ENCODE measurements around the gene CYYR1.

Gene CYYR1

DNA sequence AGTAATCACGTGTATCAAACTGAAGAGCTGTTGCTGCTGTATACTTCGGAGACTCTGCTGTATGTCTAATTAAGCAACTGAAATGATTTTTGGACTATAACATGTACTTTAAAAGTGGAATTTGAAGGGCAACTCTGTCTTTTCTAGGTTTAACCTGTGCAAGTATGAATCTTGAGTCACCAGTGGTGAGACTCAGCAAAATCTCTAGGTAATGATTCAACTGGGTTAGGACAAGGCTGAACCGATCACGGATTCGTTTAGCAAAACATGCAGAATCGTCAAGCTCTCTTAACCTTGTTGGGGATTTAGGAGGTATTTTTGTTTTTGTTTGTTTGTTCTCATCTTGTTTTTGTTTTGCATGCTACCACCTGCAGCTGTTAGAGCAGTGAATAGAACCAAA lies 149.6 kb downstream of the CYYR1 start:
- no peak for DNase-seq

- no peak for DNase-seq
Observed at GRCh38 chr21:26422706-26423105, 150.4 kb downstream of the CYYR1 start.

- no peak for DNase-seq
Observed at GRCh38 chr21:26422138-26422537, 150.9 kb downstream of the CYYR1 start.

DNA sequence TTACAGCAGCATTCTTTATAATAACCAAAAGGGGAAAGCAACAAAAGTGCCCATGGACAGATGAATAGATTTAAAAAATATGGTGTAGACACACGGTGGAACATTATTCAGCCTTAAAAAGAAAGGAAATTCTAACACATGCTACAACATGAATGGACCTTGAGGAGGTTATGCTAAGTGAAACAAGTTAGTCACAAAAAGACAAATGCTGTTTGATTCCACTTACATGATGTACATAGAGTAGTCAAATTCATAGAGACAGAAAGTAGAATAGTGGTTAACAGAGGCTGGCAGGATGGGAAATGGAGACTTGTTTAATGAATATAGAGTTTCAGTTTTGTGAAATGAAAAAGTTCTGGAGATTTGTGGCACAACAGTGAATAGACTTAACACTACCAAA lies 151.4 kb downstream of the CYYR1 start:
- DNase-seq: no peak
